ENCODE results near the gene FHAD1.

Gene FHAD1

GRCh38 chr1:15258833-15259621 is 12.0 kb downstream of the FHAD1 start:
- no peak for ATAC-seq
- TF ChIP-seq ARNTL (CRISPR knock-in tag; IDR thresholded peaks at IDR 0.05; ENCODE audit: borderline replicate concordance, low read depth) (no peak), PATZ1 (CRISPR knock-in tag; IDR thresholded peaks at IDR 0.05; ENCODE audit: borderline replicate concordance) (no peak), OSR1 (CRISPR knock-in tag; IDR thresholded peaks at IDR 0.05) (no peak), CREB5 (CRISPR knock-in tag; IDR thresholded peaks at IDR 0.05; ENCODE audit: low read depth) (no peak), SNAI2 (CRISPR knock-in tag; IDR thresholded peaks at IDR 0.05) (no peak), TSHZ2 (CRISPR knock-in tag; IDR thresholded peaks at IDR 0.05) (no peak), BACH2 (CRISPR knock-in tag; IDR thresholded peaks at IDR 0.05; ENCODE audit: borderline replicate concordance) (no peak), ZNF565 (CRISPR knock-in tag; conservative IDR thresholded peaks at IDR 0.05; ENCODE audit: low read depth) (no peak), CSRNP3 (CRISPR knock-in tag; IDR thresholded peaks at IDR 0.05) (no peak)

GRCh38 chr1:15259622-15260007 is 12.6 kb downstream of the FHAD1 start:
- no peak for ATAC-seq

More at GRCh38 chr1:15259622-15260007, 12.6 kb downstream of the FHAD1 start:
- TF ChIP-seq PATZ1 (CRISPR knock-in tag; IDR thresholded peaks at IDR 0.05; ENCODE audit: borderline replicate concordance) (no peak), POU6F1 (CRISPR knock-in tag; IDR thresholded peaks at IDR 0.05; ENCODE audit: borderline replicate concordance, low read depth) (no peak), ZNF70 (CRISPR knock-in tag; IDR thresholded peaks at IDR 0.05) (no peak), RARB (CRISPR knock-in tag; IDR thresholded peaks at IDR 0.05) (no peak), CREB5 (CRISPR knock-in tag; IDR thresholded peaks at IDR 0.05; ENCODE audit: low read depth) (no peak), GLIS3 (CRISPR knock-in tag; IDR thresholded peaks at IDR 0.05) (no peak), ARNTL (CRISPR knock-in tag; IDR thresholded peaks at IDR 0.05; ENCODE audit: borderline replicate concordance, low read depth) (no peak), ZNF565 (CRISPR knock-in tag; conservative IDR thresholded peaks at IDR 0.05; ENCODE audit: low read depth) (no peak), TSHZ2 (CRISPR knock-in tag; IDR thresholded peaks at IDR 0.05) (no peak), ZNF8 (CRISPR knock-in tag; IDR thresholded peaks at IDR 0.05) (no peak), ISL1 (CRISPR knock-in tag; IDR thresholded peaks at IDR 0.05) (no peak), CSRNP3 (CRISPR knock-in tag; IDR thresholded peaks at IDR 0.05) (no peak), ZFP30 (CRISPR knock-in tag; IDR thresholded peaks at IDR 0.05) (no peak), TCF4 (CRISPR knock-in tag; IDR thresholded peaks at IDR 0.05; ENCODE audit: borderline replicate concordance) (no peak)

All from SK-N-SH treated with all-trans-retinoic acid at 6 μM for 48 hours (cell line).